ENCODE measurements around the gene METTL16.

DNA sequence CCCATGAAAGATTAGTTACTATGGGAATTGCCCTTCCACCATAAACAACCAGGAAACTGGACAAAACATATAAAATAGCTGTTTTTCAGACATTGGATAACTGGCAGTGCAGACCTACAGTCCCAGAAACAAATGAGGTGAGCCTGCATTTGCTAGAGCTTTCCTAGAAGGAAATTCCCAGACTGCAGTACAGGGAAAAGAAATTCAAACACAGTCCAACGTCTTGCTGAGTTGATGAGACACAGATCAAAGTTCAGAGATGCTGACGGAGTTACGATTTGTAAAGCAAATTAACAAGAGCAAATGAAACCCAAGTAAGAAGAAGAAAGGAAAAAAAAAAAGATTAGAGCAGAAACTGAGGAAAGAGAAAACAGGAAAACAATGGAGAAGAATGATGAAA is 69.5 kb downstream of the METTL16 start:
- TF ChIP-seq, protein P1, sequence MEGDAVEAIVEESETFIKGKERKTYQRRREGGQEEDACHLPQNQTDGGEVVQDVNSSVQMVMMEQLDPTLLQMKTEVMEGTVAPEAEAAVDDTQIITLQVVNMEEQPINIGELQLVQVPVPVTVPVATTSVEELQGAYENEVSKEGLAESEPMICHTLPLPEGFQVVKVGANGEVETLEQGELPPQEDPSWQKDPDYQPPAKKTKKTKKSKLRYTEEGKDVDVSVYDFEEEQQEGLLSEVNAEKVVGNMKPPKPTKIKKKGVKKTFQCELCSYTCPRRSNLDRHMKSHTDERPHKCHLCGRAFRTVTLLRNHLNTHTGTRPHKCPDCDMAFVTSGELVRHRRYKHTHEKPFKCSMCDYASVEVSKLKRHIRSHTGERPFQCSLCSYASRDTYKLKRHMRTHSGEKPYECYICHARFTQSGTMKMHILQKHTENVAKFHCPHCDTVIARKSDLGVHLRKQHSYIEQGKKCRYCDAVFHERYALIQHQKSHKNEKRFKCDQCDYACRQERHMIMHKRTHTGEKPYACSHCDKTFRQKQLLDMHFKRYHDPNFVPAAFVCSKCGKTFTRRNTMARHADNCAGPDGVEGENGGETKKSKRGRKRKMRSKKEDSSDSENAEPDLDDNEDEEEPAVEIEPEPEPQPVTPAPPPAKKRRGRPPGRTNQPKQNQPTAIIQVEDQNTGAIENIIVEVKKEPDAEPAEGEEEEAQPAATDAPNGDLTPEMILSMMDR (IDR thresholded peaks at IDR 0.05) = no peak
- TF ChIP-seq EZH2 (IDR thresholded peaks at IDR 0.05; ENCODE audit: borderline replicate concordance, insufficient read depth, low read depth, low read length, poor library complexity, severe bottlenecking) = no peak

Measured in B cell (primary cell).